Body of pancreas (tissue), 4 donors: ENCODE results near the gene WSB1.

Experiments used
- CTCF ChIP-seq, 7 experiments: fragments of 450-650 bp in 4 of 7; fragments of 200-600 bp in 3 of 7; sonication (generic) in 3 of 7; IDR thresholded peaks; one replicate each; pipeline ENCODE4 v1.5.1; 2016 to 2019; ENCODE audit warnings: antibody characterized with exemption in 7 of 7
- POLR2A ChIP-seq, 3 donors: fragments of 450-650 bp; IDR thresholded peaks; one replicate each; pipeline ENCODE4 v1.6.1; 2016; ENCODE audit warnings: antibody characterized with exemption in 3 of 3, mild to moderate bottlenecking in 2 of 3

GRCh38 chr17:27266228-27266627, 27.7 kb upstream of the WSB1 start:
- TF ChIP-seq POLR2A (IDR thresholded peaks at IDR 0.05) (no peak), CTCF (IDR thresholded peaks at IDR 0.05) (no peak)
